Brain microvascular endothelial cell (primary cell): Measurements from ENCODE around the gene CA4.

ENCODE experiments used
- DNase-seq: peaks from one replicate; pipeline ENCODE4 v3.0.0-alpha.2; 2020
- H3K27ac ChIP-seq: fragments of 250-450 bp; sonication (Bioruptor Pico); 2 replicates; pipeline ENCODE4 v1.5.1; 2020; ENCODE audit warnings: mild to moderate bottlenecking, moderate library complexity
- H3K27me3 ChIP-seq: fragments of 250-450 bp; sonication (Bioruptor Pico); replicated peaks from 2 replicates; pipeline ENCODE4 v1.5.1; 2020; ENCODE audit warnings: mild to moderate bottlenecking
- H3K36me3 ChIP-seq: fragments of 250-450 bp; sonication (Bioruptor Pico); replicated peaks from 2 replicates; pipeline ENCODE4 v1.5.1; 2020; ENCODE audit warnings: mild to moderate bottlenecking
- H3K4me3 ChIP-seq: 2 replicates; pipeline ENCODE4 v1.5.1; 2011; ENCODE audit warnings: low read depth, mild to moderate bottlenecking, control low read depth, low read length, moderate library complexity
- CTCF ChIP-seq: IDR thresholded peaks from 2 replicates; pipeline ENCODE4 v1.5.1; 2011; ENCODE audit warnings: low read depth, mild to moderate bottlenecking, moderate library complexity, low read length, control low read depth, inconsistent platforms; ENCODE audit errors: missing control alignments
- in situ Hi-C: cut with HindIII; loops from 2 replicates; pipeline ENCODE4 v1.10.0; 2017; ENCODE audit warnings: low sequenced_read_pairs, low pct_ligation_motif_present

CA4 gene

GRCh38 chr17:60147553-60148223, 2.1 kb upstream of the CA4 start:
- H3K36me3 ChIP-seq: no peaks in the 10 kb centered on the region
- in situ Hi-C loops: no loop called here
- H3K27ac ChIP-seq: no peak overlapping the region
- no peak overlapping the region for H3K4me3 ChIP-seq
- peaks cover 39% of the 10 kb centered on the region for H3K27me3 ChIP-seq
- DNase-seq: no peak
- no peak for TF ChIP-seq CTCF

GRCh38 chr17:60148373-60148772, 1.4 kb upstream of the CA4 start:
- DNase-seq: no peak
- TF ChIP-seq CTCF: no peak
- in situ Hi-C loops: no loop called here
- Histone ChIP-seq H3K36me3 (no peaks in the 10 kb centered on the region), H3K27ac (no peak overlapping the region), H3K27me3 (peaks cover 40% of the 10 kb centered on the region), H3K4me3 (no peak overlapping the region)

- H3K36me3 ChIP-seq: no peaks in the 10 kb centered on the region
- no peak for DNase-seq
- no peak overlapping the region for H3K27ac ChIP-seq
- peaks cover 35% of the 10 kb centered on the region for H3K27me3 ChIP-seq
- H3K4me3 ChIP-seq: no peak overlapping the region
- in situ Hi-C loops: no loop called here
- TF ChIP-seq CTCF: no peak
These were observed 1.6 kb downstream of the CA4 start for GRCh38 chr17:60151355-60151754.

- no peak for DNase-seq
- Histone ChIP-seq H3K4me3 (no peak overlapping the region), H3K27ac (no peak overlapping the region), H3K36me3 (no peaks in the 10 kb centered on the region), H3K27me3 (peaks cover 33% of the 10 kb centered on the region)
- in situ Hi-C loops: no loop called here
- no peak for TF ChIP-seq CTCF
These were observed 4.0 kb downstream of the CA4 start for GRCh38 chr17:60153606-60154390.

GRCh38 chr17:60154616-60155426, 5.0 kb downstream of the CA4 start:
- in situ Hi-C loops: no loop called here
- H3K4me3 ChIP-seq: no peak overlapping the region
- no peak overlapping the region for H3K27ac ChIP-seq
- peak; percentile 58 for DNase-seq
- peaks cover 24% of the 10 kb centered on the region for H3K27me3 ChIP-seq
- TF ChIP-seq CTCF: no peak
- H3K36me3 ChIP-seq: no peaks in the 10 kb centered on the region
